ENCODE results near the gene KCND3.

KCND3 gene

DNA sequence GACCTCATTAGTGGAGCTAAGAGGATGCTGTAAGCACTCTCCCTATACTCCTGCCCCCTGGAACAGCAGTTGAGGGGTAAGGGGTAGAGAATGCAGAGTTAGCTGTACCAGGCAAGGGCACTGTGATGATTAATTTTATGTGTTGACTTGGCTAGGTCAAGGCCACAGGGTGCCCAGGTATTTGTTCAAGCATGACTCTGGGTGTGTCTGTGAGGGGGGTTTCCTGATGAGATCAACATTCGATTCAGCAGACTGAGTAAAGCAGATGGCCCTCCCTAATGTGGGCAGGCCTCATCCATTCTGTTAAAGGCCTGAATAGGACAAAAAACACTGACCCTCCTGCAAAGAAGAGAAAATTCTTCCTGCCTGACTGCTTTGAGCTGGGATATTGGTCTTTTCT is 110.8 kb downstream of the KCND3 start:
- no peak for FAIRE-seq

GRCh38 chr1:111878091-111878490 is 111.4 kb downstream of the KCND3 start:
- FAIRE-seq, result no peak

- FAIRE-seq, result no peak
Measured at GRCh38 chr1:111876631-111877030, 112.8 kb downstream of the KCND3 start.

DNA sequence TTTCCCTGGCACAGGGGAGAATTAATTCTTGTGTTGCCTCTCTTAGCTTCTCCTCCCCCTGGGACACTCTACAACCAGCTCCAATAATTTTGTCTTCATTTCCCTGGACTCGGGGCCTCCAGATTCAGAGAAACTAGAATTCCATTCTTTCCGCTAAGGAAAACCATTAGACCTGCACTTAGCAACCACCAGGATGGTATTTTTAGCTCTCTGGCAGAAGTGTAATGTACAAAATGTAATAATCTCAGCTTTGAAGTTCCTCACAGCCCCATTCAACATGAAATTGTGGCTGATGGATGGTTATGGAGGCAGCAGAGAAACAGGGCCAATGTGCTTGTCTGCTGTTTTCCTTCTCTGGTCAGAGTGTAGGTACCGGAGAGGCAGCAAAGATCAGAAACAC is 113.8 kb downstream of the KCND3 start:
- FAIRE-seq, result no peak

GRCh38 chr1:111873460-111874030 is 115.9 kb downstream of the KCND3 start:
- FAIRE-seq, result no peak

DNA sequence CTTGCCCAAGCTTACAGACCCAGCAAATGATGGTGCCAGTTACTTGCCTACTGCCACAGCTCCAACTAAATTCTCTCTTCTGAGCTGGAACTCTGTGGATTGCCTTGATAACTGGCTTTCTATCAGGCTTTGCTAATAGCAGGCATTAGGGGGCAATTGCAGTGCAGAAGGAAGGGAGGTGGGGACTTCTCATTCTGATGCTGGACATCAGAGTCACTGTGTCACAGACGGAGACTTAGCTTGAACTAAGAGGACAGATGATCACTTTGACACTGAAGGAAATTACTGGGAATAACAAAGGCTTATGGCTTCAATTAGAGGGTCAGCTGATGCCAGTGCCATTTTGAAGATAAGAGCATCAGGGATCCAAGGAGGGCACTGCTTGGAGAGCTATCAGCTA is 119.3 kb downstream of the KCND3 start:
- no peak for FAIRE-seq

DNA sequence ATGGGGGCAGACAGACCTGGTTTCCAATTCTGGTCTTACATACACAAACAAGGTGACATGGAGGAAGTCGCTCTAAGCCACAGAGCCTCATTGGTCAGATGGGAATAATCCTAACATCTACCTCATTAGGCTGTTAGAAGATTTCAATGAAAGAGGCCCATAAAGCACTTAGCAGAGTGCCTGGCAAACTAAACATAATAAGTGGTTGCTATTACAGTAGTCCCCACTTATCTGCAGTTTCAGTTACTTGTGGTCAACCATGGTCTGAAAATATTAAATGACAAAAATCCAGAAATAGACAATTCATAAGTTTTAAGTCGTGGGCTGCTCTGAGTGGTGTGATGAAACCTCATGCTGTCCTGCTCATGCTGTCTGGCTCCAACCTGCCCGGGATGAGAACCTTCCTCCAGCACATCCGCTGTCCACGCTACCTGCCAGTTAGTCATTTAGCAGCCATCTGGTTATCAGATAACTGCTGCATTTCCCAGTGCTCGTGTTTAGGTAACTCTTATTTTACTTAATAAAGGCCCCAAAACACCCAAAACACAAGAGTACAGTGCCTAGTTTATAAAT is 121.5 kb downstream of the KCND3 start:
- FAIRE-seq, result no peak

- no peak for FAIRE-seq
Measured at GRCh38 chr1:111864862-111865261, 124.6 kb downstream of the KCND3 start.

DNA sequence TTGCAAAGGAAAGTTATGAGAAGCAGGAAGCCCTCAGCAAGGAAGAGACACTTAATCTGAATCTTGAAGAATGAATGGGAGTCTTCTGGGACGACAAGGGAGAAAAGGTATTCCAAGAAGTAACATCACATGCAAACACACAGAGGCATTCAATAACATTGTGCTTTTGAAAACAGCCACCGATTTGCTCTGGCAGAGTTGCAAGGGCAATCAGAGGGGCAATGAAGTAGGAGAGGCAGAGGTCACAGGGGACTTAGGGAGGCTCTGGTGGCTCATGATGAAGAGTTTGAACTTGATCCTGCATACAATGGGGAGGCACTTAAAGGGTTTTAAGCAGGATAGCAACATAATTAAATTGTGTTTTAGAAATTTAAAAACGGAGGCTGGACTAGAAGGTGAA is 126.1 kb downstream of the KCND3 start:
- no peak for FAIRE-seq

DNA sequence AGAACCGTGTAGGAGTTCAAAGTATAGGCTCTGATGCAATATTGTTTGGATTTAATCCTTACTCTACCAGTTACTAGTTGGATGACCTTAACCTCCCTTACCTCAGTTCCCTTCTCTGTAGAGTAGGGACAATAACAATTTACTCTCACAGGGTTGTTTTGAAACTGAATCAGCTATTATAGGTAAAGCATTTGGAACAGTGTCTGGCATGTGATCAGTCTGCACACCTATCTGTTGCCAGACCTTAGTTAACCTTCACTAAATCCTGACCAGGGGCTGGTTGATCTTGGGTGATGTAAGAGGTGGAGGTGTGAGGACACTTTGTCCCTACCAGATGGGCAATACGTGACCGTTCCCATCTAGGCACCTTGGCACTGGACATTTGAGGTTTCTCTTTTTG is 126.9 kb downstream of the KCND3 start:
- no peak for FAIRE-seq

GRCh38 chr1:111861523-111861922 is 127.9 kb downstream of the KCND3 start:
- no peak for FAIRE-seq

DNA sequence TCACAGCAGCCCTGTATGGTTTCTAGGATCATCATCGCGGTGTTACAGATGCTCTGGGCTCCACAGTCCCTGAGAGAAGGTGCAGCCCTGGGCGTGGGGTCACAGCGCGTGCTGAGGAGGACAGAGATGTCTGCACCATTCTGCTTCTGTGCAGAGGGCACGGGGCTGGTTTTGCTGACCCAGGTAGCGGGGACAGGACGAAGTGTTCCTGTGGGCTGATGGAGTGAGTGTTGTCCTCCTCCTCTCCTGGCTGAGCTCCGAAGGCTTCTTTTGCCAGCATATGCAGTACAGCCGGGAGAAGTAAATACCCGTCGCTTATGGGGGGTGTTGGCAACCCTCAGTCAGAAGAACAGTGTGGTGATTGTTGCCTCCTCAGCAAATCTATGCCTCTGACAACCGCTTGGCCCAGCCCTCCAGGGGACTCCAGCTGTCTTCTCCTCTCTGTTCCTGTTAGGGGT is 132.2 kb downstream of the KCND3 start:
- FAIRE-seq, result no peak

DNA sequence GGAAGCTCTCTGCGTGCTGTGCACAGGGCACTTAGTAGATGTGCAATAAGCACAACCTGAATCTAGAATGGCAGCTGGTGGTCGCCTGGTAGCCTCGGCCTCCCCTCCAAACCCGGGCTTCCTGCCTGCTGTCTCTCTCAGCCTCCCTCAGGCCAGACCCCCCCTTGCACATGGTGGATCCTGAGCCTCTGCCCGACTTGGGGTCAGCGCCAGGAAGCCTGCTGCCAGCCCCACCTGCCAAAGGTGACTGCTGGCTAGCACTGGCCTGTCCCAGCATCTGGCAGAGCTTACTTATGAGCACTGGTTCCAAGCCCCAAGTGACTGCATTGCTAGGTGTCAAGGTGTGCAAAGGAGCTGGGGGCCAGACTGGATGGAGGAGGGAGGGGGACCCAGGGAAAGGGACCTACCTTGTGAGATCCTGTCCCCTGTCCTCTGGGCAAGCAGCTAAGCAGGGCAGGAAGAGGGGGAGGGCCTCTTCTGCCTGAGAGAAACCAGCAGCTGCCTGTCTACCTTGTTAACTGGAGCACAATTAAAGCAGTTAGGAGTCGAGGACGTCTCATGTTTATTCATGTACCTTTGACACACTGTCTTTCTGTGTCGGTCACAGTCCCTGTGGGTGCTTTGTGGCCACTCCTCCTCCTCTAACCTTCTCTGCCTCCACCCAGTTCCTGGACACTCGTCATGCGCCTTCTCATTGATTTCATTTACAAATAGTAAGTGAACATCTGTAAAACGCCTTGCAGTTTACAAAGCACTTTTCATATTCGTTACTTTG is 132.9 kb downstream of the KCND3 start:
- no peak for FAIRE-seq

DNA sequence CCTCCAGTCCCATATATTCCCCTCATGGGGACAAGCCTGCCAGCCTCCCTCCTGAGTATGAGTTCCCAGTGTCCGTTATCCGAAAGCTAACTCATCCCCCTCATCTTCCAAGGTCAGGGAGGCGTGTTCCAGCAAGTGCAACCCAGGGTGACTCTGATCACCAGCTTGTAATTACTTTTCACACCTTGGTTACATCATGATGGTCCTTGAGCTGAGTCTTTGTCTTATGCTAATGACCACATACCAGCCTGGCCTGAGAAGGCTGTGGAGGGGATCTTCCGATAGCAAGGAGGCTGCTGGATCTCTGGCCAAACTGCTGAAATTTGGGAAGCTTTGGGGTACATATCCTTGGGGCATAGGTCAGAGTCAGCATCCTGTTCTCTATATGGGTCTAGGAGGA is 134.2 kb downstream of the KCND3 start:
- no peak for FAIRE-seq

DNA sequence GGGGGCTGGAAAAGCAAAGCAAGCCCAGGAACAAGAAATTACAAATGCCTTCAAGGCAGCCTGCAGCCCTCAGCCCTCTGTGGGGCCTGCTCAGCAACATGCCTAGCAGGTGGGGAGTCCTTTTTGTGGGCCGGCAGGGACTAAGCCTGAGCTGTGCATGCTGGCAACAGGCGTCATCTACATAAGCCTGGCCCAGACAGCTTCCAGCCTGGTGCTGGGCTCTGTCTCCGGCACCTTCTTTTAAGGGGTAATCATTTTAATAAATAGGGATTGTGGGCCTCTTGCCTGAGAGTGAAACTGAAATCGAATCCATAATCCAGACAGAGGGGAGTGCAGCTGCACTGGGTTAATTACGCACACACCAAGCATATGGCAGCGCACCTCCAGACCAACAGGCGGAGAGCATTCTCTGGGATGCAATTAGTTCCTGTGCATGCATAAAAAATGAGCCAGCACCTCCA is 137.2 kb downstream of the KCND3 start:
- no peak for FAIRE-seq

DNA sequence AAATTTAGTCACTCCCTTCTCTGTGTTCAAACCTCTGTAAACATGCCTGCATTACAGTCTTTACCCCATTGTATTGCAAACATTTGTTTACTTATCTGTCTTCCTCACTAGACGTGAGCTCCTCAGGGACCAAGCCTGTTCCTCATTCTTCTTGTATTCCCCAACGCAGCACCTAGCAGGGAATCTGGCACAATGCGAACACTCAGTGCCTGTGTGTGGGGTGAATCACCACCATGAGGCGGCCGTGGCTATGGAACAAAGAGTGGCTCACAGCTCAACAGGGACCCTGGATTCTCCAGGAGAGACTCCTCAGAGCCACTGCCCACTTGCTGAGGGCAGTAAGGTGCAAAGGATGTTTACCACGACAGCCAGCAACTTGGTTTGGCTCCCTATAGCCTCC is 137.9 kb downstream of the KCND3 start:
- FAIRE-seq, result no peak

DNA sequence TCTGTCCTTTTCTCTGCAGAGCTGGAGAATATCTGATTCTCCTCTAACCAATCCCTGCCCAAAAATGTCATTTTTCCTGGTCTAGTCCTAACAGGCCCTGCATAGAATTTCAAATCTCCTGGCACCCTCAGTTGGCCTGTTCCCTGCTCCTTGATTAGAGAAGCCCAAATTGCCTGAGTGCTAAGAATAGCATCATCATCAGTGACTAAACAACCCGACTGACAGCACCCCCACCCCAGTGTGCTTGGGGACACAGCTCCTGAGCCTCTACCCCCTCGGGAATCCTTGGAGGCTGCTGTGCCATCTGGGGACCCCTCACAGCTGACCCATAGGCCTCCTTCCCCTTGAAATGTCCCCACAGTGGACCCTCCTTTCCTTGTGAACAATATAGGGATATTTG is 139.4 kb downstream of the KCND3 start:
- no peak for FAIRE-seq

- FAIRE-seq, result no peak
Measured at GRCh38 chr1:111848852-111849545, 140.5 kb downstream of the KCND3 start.

GRCh38 chr1:111847466-111847865 is 142.0 kb downstream of the KCND3 start:
- no peak for FAIRE-seq

DNA sequence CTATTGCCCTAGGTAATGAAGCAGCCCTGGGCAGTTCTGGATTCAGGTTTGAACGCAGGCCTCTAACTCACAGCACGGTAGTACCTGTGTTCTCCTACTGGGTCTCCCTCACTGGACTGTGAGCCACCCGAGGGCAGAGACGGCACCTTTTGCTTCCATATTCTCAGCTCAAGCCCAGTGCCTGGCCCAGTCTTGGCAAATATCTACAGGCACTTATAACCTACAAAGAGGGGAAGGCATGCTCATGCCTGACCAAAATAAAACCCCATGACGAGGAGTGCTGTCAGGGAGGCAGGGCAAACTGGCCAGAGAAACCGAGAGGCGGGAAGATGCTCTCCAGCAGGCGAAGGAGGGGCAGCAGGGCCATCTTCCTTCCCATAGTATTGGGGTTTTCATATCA is 142.6 kb downstream of the KCND3 start:
- FAIRE-seq, result no peak

- no peak for FAIRE-seq
Measured at GRCh38 chr1:111843177-111843576, 146.3 kb downstream of the KCND3 start.

- no peak for FAIRE-seq
Measured at GRCh38 chr1:111842411-111842810, 147.1 kb downstream of the KCND3 start.

GRCh38 chr1:111841746-111842145 is 147.7 kb downstream of the KCND3 start:
- FAIRE-seq, result no peak

- no peak for FAIRE-seq
Measured at GRCh38 chr1:111841189-111841588, 148.3 kb downstream of the KCND3 start.

Measured in colon (tissue), 2 donors.